HG03558 (cell line): ENCODE data around the gene ZNF107.
"Not testable (repeated sequence)": the region's sequence is repeated elsewhere in the genome, so short reads cannot be mapped to it uniquely, and the experiment has no call there.

Experiments used
- ATAC-seq: cut with Tn5 transposase; IDR thresholded peaks from one replicate; pipeline ENCODE4 v1.9.1; 2021; ENCODE audit warnings: moderate number of reproducible peaks; ENCODE audit not compliant: unreplicated experiment; ENCODE audit errors: extremely low read depth

ZNF107 gene

DNA sequence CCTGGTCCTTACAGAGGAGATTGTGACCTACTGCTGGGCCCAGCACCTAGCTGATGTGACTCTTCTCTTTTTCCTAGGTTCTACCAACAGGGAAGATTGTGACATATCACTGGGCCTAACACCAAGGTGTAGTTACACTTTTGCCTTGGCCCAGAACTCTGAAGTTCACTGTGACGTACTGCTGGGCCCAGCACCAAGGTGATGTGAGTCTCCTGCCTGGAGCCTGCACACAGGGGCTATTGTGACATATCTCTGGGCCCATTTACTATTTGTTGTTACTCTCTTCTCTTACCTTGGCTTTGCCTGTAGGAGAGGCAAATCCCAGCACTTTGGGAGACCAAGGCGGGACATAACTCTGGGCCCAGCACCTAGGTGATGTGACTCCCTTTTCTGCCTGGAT, 23.1 kb upstream of the ZNF107 start:
- no peak for ATAC-seq

DNA sequence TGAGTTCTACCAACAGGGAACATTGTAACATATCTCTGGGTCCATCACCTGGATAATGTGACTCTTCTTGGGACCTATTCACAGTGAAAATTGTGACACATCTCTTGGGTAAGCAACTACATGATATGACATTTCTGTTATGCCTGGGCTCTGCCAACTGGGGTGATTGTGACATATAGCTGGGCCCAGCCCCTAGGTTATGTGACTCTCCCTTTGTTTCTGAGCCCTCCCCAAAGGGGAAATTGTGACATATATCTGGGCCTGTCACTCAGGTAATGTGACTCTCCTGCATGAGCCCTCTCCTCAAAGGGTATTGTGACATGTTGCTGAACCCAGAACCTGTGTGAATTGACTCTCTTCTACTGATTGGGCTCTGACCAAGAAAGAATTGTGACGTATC, 22.4 kb upstream of the ZNF107 start:
- ATAC-seq, result no peak

DNA sequence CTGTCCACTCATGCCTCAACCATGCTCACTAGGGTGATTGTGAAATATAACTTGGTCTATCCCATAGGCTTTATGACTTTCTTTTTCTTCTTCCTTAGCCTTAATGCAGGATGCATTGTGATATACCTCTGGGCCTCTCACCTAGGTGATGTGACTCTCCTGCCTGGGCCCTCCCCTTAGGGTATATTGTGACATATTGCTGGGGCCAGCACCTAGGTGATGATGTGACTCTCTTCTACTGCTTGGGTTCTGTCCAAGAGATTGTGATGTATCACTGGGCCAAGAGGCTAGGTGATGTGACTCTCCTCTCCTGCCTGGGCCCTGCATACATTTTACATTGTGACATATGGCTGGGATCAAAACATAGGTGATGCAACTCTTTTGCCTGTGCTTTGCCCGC, 14.7 kb upstream of the ZNF107 start:
- ATAC-seq, result no peak

DNA sequence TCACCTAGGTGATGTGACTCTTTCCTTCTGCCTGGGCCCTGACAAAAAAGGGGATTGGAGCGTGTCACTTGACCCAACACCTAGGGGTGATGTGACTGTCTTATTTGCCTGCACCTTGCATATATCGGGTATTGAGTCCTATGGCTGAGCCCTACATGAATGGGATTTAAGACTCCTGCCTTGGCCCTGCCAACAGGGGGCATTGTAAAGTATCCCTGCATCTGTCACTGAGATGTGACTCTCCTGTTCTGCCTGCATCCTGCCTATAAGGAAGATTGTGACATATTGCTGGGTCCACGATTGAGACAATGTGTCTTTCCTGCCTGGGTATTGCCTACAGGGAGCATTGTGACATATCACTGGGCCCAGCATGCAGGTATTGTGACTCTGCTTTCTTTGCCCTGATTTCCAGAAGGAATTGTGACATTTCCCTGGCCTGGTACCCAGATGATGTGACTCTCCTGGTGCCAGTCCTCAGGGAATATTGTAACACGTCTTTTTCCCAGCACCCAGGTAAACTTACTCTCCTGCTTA, 14.2 kb upstream of the ZNF107 start:
- ATAC-seq, result no peak

DNA sequence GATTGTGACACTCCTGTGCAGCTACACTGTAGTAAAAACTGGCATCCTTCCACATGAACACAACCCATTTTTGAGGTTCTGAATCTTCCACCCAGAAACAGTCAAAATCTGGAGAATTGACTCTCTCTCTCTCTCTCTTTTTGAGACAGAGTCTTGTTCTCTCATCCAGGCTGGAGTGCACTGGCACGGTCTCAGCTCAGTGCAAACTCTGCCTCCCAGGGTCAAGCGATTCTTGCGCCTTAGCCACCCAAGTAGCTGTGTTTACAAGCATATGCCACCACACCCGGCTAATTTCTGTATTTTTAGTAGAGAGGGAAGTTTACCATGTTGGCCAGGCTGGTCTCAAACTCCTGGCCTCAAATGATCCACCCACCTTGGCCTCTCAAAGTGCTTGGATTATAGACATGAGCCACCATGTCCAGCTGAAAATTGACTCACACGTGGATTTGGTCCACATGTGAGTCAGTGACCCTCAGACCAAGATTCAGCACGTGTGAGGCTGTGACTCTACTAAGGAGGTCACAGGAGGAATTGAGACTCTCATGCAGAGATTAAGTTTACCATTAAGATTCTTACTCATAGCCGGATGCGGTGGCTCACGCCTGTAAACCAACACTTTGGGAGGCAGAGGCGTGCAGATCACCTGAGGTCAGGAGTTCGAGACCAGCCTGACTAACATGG, 12.1 kb upstream of the ZNF107 start:
- ATAC-seq, result no peak

DNA sequence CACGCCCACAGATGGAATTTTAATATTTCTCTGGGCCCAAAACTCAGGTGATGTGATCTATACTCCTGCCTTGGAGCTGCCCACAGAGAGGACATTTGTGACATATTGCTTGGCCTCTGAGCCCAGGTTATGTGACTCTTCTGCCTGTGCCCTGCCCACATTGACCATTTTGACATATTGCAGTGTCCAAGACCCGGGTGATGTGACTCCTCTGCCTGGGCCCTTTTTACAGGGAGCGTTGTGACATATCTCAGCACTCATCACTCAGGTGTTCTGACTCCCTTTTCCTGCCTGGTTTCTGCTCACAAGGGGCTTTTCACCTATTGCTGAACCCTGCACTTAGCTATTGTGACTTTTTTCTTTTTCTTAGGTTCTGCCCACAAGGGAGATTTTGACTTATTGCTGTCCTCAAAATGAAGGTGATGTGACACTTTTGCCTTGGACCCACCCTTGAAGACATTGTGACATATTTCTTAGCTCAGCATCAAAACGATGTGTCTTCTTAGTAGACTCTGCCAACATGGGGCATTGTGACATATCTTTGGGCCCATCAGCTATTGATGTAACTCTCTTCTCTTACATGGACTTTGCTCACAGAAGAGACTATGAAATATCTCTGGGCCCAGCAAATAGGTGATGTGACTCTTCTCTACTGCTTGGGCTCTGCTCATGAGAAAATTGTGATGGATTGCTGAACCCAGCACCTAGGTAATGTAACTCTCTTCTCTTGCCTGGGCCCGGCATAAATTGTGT, 11.0 kb upstream of the ZNF107 start:
- no peak for ATAC-seq

DNA sequence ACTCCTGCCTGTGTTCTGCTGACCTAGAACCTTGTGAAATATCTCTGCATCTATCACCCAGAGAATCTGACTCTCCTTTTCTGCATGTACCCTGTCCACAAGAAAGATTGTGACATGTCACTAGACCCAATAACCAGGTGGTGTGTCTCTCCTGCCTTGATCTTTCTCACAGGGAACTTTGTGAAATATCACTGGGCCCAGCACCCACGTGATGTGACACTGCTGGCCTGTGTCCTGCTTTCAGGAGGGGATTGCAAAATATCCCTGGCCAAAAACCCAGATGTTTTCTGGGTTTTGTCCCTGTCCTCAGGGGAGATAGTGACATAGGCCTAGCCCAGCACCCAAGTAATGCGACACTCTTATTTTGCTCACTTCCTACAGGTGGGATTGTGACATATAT, 10.1 kb upstream of the ZNF107 start:
- ATAC-seq, result no peak

DNA sequence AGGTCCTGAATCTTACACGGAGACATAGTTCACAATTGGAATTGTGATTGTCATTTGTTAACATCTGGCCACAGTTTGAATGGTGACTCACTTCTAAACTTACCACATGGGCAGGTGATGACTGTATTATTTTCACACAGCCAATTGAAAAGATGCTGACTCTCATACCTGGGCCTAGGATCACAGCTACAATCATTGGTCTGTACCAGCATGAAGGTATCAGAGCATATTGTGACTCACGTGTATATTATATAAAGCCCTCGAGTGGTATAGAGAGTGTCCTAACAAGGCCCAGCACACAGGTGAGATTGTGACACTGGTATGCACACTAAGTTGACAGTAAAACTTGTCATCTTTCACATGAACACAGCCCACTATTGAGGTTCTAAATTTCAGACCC, 9.4 kb upstream of the ZNF107 start:
- no peak for ATAC-seq

DNA sequence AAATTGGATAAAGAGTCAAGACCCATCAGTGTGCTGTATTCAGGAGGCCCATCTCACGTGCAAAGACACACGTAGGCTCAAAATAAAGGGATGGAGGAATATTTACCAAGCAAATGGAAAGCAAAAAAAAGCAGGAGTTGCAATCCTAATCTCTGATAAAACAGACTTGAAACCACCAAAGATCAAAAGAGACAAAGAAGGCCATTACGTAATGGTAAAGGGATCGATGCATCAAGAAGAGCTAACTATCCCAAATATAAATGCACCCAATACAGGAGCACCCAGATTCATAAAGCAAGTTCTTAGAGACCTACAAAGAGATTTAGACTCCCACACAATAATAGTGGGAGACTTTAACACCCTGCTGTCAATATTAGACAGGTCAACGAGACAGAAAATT, 3.8 kb upstream of the ZNF107 start:
- ATAC-seq, result not testable (repeated sequence)

DNA sequence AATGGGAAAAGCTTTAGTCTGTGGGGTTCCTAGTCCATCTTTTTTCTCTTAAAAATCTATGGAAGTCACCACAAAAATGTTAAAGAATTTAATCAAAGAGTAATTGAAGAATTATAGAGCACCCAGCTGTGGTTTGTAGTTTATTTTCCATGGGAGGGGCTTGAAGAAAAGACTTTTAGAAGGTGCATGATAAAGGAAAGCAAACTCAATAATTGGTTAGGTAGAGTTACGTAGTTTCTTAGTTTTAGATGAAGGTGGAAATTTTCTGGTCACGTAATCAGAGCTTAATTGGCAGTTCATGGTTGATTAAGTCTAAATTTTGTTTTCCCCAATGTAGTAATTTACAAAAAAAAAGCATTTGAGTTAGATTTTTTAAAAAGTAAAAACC, 724 bp downstream of the ZNF107 start:
- ATAC-seq, result no peak

DNA sequence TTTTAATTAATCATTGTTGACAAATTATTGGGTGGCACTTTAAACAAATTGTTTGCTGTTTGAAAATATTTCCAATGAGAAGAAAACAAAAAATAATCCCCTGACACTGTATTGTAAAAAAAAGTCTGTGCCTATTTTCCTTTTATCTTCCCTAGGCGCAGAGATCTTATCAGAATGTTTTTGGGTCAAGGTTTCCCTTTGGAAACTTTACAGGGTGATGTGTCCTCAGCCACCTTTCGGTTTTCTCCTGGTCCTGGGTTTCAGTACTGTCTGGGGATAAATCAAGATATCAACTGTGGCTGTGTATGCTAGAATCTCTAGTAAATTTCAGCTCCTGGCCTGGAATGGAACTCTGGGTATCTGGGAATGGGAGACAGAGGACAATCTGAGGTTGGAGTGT, 1.4 kb downstream of the ZNF107 start:
- no peak for ATAC-seq

DNA sequence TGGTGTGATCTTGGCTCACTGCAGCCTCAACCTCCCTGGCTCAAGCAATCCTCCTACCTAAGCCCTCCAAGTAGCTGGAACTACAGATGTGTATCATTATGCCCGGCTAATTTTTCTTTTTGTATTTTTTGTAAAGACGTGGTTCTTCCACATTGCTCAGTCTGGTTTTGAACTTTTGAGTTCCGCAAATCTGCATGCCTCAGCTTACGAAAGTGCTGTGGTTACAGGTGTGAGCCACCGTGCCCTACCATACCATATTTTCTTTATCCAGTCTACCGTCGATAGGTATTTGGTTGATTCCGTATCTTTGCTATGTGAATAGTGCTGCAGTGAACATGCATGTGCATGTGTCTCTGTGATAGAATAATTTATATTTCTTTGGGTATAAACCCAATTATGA, 6.5 kb downstream of the ZNF107 start:
- no peak for ATAC-seq

DNA sequence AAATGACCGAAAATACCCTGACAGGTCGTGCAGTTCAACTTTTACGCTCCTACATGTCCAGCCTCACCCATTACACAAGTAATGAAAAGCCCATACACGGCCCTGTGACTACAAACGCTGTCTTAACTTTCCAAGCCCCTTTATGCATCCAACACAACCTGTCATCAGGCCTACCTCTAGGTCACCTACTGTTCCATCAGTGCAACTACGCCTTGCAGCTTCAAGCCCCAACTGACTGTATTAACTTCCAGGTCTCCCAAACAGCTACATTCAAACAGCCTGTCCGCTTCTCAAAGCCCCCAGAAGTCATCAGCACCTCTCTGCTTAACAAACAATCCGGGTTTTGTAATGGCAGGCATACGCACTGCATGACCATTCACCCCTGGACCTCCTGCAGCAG, 19.2 kb downstream of the ZNF107 start:
- ATAC-seq, result no peak

DNA sequence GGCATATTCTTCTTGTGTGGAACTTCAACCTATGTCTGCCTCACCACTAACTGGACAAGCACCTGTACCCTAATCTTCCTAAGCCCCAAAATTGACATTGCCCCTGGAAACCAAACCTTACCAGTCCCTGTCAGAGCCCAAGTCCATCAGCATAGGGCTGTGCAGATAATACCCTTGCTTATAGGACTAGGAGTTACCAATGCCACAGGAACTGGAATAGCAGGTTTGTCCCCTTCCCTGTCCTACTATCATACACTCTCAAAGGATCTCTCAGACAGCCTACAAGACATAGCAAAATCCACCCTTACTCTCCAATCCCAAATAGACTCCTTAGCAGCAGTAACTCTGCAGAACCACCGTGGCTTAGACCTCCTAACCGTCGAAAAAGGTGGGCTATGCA, 19.8 kb downstream of the ZNF107 start:
- no peak for ATAC-seq

DNA sequence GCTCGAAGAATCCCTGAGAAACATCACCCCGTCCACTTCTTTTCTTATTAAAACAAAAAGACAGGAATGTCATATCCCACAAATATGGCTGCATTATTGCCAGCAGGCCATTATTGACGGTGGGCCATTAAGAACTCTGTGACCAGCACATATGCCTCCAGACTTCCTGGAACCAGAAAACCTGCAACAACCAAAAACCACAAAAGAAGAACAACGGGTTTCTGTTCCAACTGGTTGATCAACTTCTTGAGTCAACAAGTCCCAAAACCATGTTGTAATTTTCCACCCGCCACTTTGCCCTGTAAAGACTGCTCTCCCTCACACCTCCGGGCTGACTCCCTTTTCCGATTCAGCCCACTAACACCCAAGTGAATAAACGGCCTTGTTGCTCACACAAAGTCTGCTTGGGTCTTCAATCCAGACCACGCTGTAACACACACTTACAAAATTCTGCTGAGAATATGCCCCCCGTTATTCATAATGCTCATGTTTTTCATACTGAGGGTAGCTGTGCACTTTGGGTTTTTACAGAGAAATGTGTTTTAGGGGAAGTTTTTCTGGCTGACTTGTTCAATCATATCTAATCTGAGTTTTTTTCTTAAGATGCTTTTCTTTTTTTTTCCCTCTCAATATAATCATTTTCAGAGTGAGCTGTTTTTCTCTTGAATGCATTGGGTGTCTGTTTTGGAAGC, 20.7 kb downstream of the ZNF107 start:
- no peak for ATAC-seq

DNA sequence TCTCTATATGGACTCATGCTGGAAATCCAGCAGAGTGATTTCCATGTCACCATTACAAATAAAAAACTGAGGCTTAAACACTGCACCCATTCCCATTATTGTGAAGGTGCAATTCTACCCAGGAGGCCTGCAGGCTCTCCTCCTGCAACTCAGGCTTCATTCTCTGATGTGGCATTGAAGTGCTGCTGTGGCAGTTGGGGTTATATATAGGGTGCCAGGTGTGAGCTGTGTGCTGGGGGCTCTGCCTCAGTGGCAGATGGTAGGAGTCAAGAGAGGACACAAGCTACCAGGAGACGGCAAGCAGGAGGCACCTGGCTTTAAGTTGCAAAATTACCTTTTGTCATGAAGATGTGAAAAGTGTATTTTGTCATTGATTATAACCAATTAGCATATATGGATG, 21.3 kb downstream of the ZNF107 start:
- no peak for ATAC-seq

DNA sequence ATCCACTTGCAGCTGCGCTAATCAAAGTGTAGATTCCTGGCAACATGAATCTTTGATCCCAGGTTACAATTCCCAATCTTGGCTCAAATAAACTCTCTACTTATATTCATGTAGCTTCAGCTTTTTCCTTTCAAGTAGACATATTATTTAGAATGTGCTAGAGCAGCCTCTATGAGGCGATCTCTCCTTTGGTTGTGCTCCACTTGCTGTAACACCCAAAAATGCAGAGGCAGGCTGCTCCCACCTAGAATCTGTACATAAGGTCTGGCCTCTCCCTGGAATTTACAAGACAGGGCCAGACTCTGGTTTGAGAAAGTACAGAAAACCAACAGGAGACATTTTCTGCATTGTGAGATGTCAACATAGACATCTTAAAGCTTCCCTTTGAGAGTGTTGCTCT, 23.1 kb downstream of the ZNF107 start:
- no peak for ATAC-seq

DNA sequence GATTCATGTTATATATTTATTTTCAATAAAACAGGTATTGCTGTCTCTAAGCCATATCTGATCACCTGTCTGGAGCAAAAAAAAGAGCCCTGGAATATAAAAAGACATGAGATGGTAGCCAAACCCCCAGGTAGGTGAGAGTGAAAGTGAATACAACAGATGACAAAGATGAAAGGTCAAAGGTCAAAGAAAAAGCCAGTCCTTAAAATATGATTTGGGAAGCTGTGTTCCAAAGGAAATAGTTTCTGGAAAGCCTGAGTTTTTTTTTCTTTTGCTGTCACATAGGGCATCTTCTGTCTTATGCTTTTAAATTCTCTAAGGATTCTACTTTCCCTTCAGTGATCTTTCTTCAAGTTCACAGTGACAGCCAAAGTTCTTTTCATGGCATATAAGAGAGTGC, 25.9 kb downstream of the ZNF107 start:
- ATAC-seq, result no peak

DNA sequence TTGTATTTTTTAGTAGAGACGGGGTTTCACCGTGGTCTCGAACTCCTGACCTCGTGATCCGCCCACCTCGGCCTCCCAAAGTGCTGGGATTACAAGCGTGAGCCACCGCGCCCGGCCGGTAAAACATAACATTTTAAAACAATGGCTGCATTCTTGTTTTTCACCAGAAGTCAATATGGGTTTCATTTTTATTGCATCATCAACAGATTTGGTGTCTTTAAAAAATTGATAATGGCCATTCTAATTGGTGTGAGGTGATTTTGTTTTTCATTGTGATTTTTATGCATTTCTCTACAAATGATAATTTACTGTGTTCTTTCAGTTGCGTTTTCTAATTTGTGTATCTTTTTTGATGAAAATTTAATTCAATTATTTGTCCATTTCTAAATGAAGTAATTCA, 31.9 kb downstream of the ZNF107 start:
- ATAC-seq, result not testable (repeated sequence)

DNA sequence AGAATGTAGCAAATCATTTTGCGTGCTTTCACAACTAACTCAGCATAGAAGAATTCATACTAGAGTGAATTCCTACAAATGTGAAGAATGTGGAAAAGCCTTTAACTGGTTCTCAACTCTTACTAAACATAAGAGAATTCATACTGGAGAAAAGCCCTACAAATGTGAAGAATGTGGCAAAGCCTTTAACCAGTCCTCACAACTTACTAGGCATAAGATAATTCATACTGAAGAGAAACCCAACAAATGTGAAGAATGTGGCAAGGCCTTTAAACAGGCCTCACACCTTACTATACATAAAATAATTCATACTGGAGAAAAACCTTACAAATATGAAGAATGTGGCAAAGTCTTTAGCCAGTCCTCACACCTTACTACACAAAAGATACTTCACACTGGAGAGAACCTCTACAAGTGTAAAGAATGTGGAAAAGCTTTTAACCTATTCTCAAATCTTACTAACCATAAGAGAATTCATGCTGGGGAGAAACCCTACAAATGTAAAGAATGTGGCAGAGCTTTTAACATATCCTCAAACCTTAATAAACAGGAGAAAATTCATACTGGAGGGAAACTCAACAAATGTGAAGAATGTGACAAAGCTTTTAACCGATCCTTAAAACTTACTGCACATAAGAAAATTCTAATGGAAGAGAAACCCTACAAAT, 40.8 kb downstream of the ZNF107 start:
- no peak for ATAC-seq

DNA sequence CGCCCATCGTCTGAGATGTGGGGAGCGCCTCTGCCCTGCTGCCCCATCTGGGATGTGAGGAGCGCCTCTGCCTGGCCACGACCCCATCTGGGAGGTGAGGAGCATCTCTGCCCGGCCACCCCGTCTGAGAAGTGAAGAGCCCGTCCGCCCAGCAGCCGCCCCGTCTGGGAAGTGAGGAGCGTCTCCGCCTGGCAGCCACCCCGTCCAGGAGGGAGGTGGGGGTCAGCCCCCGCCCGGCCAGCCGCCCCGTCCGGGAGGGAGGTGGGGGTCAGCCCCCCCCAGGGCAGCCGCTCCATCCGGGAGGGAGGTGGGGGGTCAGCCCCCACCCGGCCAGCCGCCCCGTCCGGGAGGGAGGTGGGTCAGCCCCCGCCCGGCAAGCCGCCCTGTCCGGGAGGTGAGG, 52.0 kb downstream of the ZNF107 start:
- not testable (repeated sequence) for ATAC-seq
